ENCODE results near the gene BCL11A. TPM values are rescaled to one million over a fixed set of nuclear protein-coding genes. Genes with fewer than 3 reads are reported as not detected.

Gene BCL11A
- total RNA-seq, 5 donors from 2014 or later (not counting 1 experiment from before 2014, with no cell fraction given): 3.6 to 11.9 (median 5.6) TPM

GRCh38 chr2:60499651-60500265 lies 53.7 kb downstream of the BCL11A start:
- no peaks in the 10 kb centered on the region for H3K36me3 Mint-ChIP-seq
- ChIA-PET POLR2A (no interaction called here), CTCF (interaction anchor here in 1 of 2 donors (0.7 kb wide), 1 partner anchor 26 kb away, joined by 3 read pairs; no protein-coding TSS in a partner anchor)
- WGBS (ENCODE audit: insufficient coverage): 87% methylated on average over 6 of the region's 8 CpGs
- Histone ChIP-seq H3K36me3 (ENCODE audit: control insufficient read depth in 2 of 2, extremely low read depth in 1 of 2, insufficient read depth in 1 of 2, low read length in 1 of 2) (peaks cover 0 to 2% of the 10 kb centered on the region in 2 donors), H3K4me1 (ENCODE audit: control insufficient read depth in 1 of 2, extremely low read depth in 1 of 2, insufficient read depth in 2 of 2, low read length in 2 of 2) (peaks cover 0 to 3% of the 10 kb centered on the region in 2 experiments), H3K27me3 (replicated peaks in 1 of 2; ENCODE audit: control insufficient read depth in 2 of 2, extremely low read depth in 1 of 2, insufficient read depth in 2 of 2, low read length in 1 of 2) (peaks cover 0 to 12% of the 10 kb centered on the region in 2 experiments), H3K27ac (ENCODE audit: low read length) (no peak overlapping the region), H3K9me3 (no peaks in the 10 kb centered on the region), H3K4me3 (ENCODE audit: control insufficient read depth in 1 of 2, extremely low read depth in 1 of 2, low read length in 1 of 2) (no peak overlapping the region)
- no peak overlapping the region for H3K4me3 Mint-ChIP-seq
- DNase-seq: no peak
- H3K9me3 Mint-ChIP-seq: no peaks in the 10 kb centered on the region
- peaks cover 4 to 19% of the 10 kb centered on the region in 2 donors for H3K27me3 Mint-ChIP-seq
- no peak overlapping the region for H3K27ac Mint-ChIP-seq
- H3K4me1 Mint-ChIP-seq: no peaks in the 10 kb centered on the region
- ATAC-seq (replicated peaks in 1 of 4): no peak

DNA sequence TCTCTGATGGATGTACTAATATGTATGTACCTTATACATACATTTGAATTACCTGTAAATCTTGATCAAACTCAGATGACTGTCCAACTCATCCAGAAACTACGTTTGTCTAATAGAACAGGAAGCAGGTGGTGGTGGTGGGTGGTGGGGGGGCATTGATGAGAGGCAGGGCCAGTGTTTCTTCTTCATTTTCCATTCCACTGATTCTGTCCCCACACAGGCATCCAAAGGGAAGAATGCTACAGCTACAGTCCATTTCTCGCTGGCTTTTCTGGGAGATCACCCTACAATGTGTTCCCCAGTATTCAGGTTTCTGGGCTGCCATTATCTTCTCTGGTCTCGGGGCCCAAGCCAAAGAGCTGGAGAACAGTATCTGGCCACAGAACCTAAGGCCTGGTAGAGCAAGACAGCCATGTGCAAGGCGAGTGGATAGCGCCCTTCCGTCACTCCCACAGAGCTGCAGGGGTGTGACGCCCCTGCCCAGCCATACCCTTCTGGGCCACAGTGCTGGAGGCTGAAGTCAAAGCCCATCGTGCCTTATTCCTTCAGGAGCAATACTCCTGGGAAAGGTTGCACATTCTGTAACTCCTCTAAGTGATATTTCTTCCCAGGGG lies 54.5 kb downstream of the BCL11A start:
- H3K4me1 Mint-ChIP-seq: no peaks in the 10 kb centered on the region
- POLR2A ChIA-PET: no interaction called here

DNA sequence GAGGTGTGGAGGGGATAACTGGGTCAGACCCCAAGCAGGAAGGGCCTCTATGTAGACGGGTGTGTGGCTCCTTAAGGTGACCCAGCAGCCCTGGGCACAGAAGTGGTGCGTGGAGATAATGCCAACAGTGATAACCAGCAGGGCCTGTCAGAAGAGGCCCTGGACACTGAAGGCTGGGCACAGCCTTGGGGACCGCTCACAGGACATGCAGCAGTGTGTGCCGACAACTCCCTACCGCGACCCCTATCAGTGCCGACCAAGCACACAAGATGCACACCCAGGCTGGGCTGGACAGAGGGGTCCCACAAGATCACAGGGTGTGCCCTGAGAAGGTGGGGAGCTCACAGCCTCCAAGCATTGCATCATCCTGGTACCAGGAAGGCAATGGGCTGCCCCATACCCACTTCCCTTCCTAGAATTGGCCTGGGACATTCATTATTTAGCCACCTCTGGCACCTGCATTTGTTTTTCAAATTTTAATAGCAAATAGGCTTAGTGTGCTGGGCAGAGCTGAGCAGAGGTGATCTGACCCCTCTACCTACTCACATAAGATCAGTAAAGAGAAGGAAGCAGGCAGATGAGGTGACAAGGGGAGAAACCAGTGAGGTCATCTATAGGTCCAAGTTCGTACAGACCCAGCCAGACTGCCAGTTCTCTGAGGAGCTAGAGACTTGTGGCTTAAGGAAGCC lies 55.2 kb downstream of the BCL11A start:
- no peaks in the 10 kb centered on the region for H3K36me3 Mint-ChIP-seq
- peaks cover 0 to 3% of the 10 kb centered on the region in 2 experiments for H3K4me1 ChIP-seq (ENCODE audit: control insufficient read depth in 1 of 2, extremely low read depth in 1 of 2, insufficient read depth in 2 of 2, low read length in 2 of 2)
- ChIA-PET CTCF (no interaction called here), POLR2A (interaction anchor here (0.5 to 0.6 kb wide), 2 partner anchors 94 to 502 kb away, joined by 3 to 4 read pairs; no protein-coding TSS in a partner anchor)
- peaks cover 0 to 13% of the 10 kb centered on the region in 2 donors for H3K27me3 Mint-ChIP-seq
- no peak overlapping the region for H3K27ac Mint-ChIP-seq
- H3K27me3 ChIP-seq (replicated peaks in 1 of 2; ENCODE audit: control insufficient read depth in 2 of 2, extremely low read depth in 1 of 2, insufficient read depth in 2 of 2, low read length in 1 of 2): peaks cover 0 to 14% of the 10 kb centered on the region in 2 experiments
- H3K36me3 ChIP-seq (ENCODE audit: control insufficient read depth in 2 of 2, extremely low read depth in 1 of 2, insufficient read depth in 1 of 2, low read length in 1 of 2): peaks cover 0 to 2% of the 10 kb centered on the region in 2 donors
- WGBS (ENCODE audit: insufficient coverage): 99% methylated on average over 7 of the region's 8 CpGs
- H3K4me3 ChIP-seq (ENCODE audit: control insufficient read depth in 1 of 2, extremely low read depth in 1 of 2, low read length in 1 of 2): no peak overlapping the region
- DNase-seq (no peak), ATAC-seq (replicated peaks in 1 of 4) (peak in 1 of 4 experiments; percentile 24)
- H3K4me1 Mint-ChIP-seq: no peaks in the 10 kb centered on the region
- H3K27ac ChIP-seq (ENCODE audit: low read length): no peak overlapping the region
- no peaks in the 10 kb centered on the region for H3K9me3 Mint-ChIP-seq
- no peaks in the 10 kb centered on the region for H3K9me3 ChIP-seq
- no peak overlapping the region for H3K4me3 Mint-ChIP-seq

More for the DNA sequence above, 54.5 kb downstream of the BCL11A start:
- ATAC-seq (replicated peaks in 1 of 4) (no peak), DNase-seq (no peak)
- Histone ChIP-seq H3K36me3 (ENCODE audit: control insufficient read depth in 2 of 2, extremely low read depth in 1 of 2, insufficient read depth in 1 of 2, low read length in 1 of 2) (peaks cover 0 to 2% of the 10 kb centered on the region in 2 donors), H3K4me1 (ENCODE audit: control insufficient read depth in 1 of 2, extremely low read depth in 1 of 2, insufficient read depth in 2 of 2, low read length in 2 of 2) (peaks cover 0 to 3% of the 10 kb centered on the region in 2 experiments), H3K27me3 (replicated peaks in 1 of 2; ENCODE audit: control insufficient read depth in 2 of 2, extremely low read depth in 1 of 2, insufficient read depth in 2 of 2, low read length in 1 of 2) (peaks cover 0 to 12% of the 10 kb centered on the region in 2 experiments), H3K9me3 (no peaks in the 10 kb centered on the region), H3K4me3 (ENCODE audit: control insufficient read depth in 1 of 2, extremely low read depth in 1 of 2, low read length in 1 of 2) (no peak overlapping the region), H3K27ac (ENCODE audit: low read length) (no peak overlapping the region)
- no peak overlapping the region for H3K4me3 Mint-ChIP-seq
- peaks cover 0 to 11% of the 10 kb centered on the region in 2 donors for H3K27me3 Mint-ChIP-seq
- no peak overlapping the region for H3K27ac Mint-ChIP-seq
- no peaks in the 10 kb centered on the region for H3K9me3 Mint-ChIP-seq
- no peaks in the 10 kb centered on the region for H3K36me3 Mint-ChIP-seq
- CTCF ChIA-PET: no interaction called here
- 83% methylated on average over 7 of the region's 8 CpGs for WGBS (ENCODE audit: insufficient coverage)

GRCh38 chr2:60497500-60497899 lies 56.0 kb downstream of the BCL11A start:
- Histone ChIP-seq H3K9me3 (no peaks in the 10 kb centered on the region), H3K27ac (ENCODE audit: low read length) (no peak overlapping the region), H3K27me3 (replicated peaks in 1 of 2; ENCODE audit: control insufficient read depth in 2 of 2, extremely low read depth in 1 of 2, insufficient read depth in 2 of 2, low read length in 1 of 2) (peaks cover 0 to 14% of the 10 kb centered on the region in 2 experiments), H3K36me3 (ENCODE audit: control insufficient read depth in 2 of 2, extremely low read depth in 1 of 2, insufficient read depth in 1 of 2, low read length in 1 of 2) (peaks cover 0 to 2% of the 10 kb centered on the region in 2 donors), H3K4me3 (ENCODE audit: control insufficient read depth in 1 of 2, extremely low read depth in 1 of 2, low read length in 1 of 2) (no peak overlapping the region), H3K4me1 (ENCODE audit: control insufficient read depth in 1 of 2, extremely low read depth in 1 of 2, insufficient read depth in 2 of 2, low read length in 2 of 2) (peaks cover 0 to 3% of the 10 kb centered on the region in 2 experiments)
- H3K36me3 Mint-ChIP-seq: no peaks in the 10 kb centered on the region
- peaks cover 0 to 13% of the 10 kb centered on the region in 2 donors for H3K27me3 Mint-ChIP-seq
- CTCF ChIA-PET: no interaction called here
- H3K9me3 Mint-ChIP-seq: no peaks in the 10 kb centered on the region
- no CpG with 5 or more reads among the region's 2 CpGs for WGBS (ENCODE audit: insufficient coverage)
- no peak overlapping the region for H3K27ac Mint-ChIP-seq
- H3K4me3 Mint-ChIP-seq: no peak overlapping the region
- ATAC-seq (replicated peaks in 1 of 4) (no peak), DNase-seq (no peak)
- peaks cover 0 to under 1% (median 0%) of the 10 kb centered on the region in 3 donors for H3K4me1 Mint-ChIP-seq
- POLR2A ChIA-PET: interaction anchor here in 1 of 2 donors (0.6 kb wide), 2 partner anchors 276 to 501 kb away, joined by 3 to 6 read pairs; no protein-coding TSS in a partner anchor

DNA sequence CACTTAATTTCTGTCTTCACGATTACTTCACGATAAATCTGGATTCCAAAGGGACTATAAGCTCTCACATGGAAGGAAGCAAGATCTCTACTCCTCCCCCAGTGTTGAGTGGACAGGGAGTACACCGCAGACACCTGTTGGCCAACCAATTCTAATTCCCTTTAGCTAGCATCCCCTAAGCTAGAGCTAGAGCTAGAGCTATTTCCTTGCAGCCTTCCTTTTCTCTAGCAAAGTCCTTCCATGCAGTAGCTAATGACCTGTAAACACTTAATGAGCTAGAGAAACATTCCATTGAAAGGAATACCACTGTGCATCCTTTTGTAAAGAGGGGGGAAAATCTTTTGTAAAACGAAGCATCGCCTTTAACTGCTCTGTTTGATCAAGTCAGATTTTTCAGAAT lies 56.5 kb downstream of the BCL11A start:
- Histone ChIP-seq H3K27me3 (replicated peaks in 1 of 2; ENCODE audit: control insufficient read depth in 2 of 2, extremely low read depth in 1 of 2, insufficient read depth in 2 of 2, low read length in 1 of 2) (peaks cover 0 to 14% of the 10 kb centered on the region in 2 experiments), H3K36me3 (ENCODE audit: control insufficient read depth in 2 of 2, extremely low read depth in 1 of 2, insufficient read depth in 1 of 2, low read length in 1 of 2) (peaks cover 0 to 2% of the 10 kb centered on the region in 2 donors)

DNA sequence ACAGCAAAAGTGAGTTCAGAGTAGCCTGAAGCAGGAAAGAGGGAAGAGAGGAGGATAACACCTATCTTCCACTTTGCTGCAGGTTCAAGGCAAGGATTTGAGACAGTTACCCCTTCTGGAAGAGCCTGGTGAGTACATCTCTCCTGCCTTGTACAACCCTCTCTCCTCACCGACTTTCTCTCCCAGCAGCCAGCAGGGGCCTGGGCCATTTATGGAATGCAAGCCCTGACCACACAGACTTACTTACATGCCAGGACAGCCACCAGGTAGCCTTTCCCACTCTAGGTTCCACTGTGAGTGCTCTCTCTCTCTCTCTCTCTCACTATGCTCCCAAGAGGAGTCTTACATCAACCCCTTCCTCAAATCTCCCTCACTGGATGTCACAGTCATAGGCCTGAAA lies 57.0 kb downstream of the BCL11A start:
- Histone ChIP-seq H3K4me3 (ENCODE audit: control insufficient read depth in 1 of 2, extremely low read depth in 1 of 2, low read length in 1 of 2) (no peak overlapping the region), H3K27ac (ENCODE audit: low read length) (no peak overlapping the region), H3K36me3 (ENCODE audit: control insufficient read depth in 2 of 2, extremely low read depth in 1 of 2, insufficient read depth in 1 of 2, low read length in 1 of 2) (peaks cover 0 to 2% of the 10 kb centered on the region in 2 donors), H3K4me1 (ENCODE audit: control insufficient read depth in 1 of 2, extremely low read depth in 1 of 2, insufficient read depth in 2 of 2, low read length in 2 of 2) (peaks cover 0 to 3% of the 10 kb centered on the region in 2 experiments), H3K9me3 (no peaks in the 10 kb centered on the region), H3K27me3 (replicated peaks in 1 of 2; ENCODE audit: control insufficient read depth in 2 of 2, extremely low read depth in 1 of 2, insufficient read depth in 2 of 2, low read length in 1 of 2) (peaks cover 0 to 14% of the 10 kb centered on the region in 2 experiments)
- Mint-ChIP-seq H3K36me3 (no peaks in the 10 kb centered on the region), H3K27me3 (peaks cover 3 to 15% of the 10 kb centered on the region in 2 donors), H3K9me3 (no peaks in the 10 kb centered on the region), H3K27ac (no peak overlapping the region), H3K4me1 (peaks cover 0 to 2% (median 0%) of the 10 kb centered on the region in 3 donors), H3K4me3 (no peak overlapping the region)
- 100% methylated on average over 1 of the region's 1 CpG for WGBS (ENCODE audit: insufficient coverage)
- CTCF ChIA-PET: no interaction called here
- POLR2A ChIA-PET: no interaction called here
- no peak for DNase-seq
- no peak for ATAC-seq (replicated peaks in 1 of 4)

More for the DNA sequence above, 56.5 kb downstream of the BCL11A start:
- Mint-ChIP-seq H3K4me1 (peaks cover 0 to 2% (median 0%) of the 10 kb centered on the region in 3 donors), H3K4me3 (no peak overlapping the region), H3K36me3 (no peaks in the 10 kb centered on the region), H3K27ac (no peak overlapping the region), H3K27me3 (peaks cover 0 to 13% of the 10 kb centered on the region in 2 donors), H3K9me3 (no peaks in the 10 kb centered on the region)
- Histone ChIP-seq H3K4me1 (ENCODE audit: control insufficient read depth in 1 of 2, extremely low read depth in 1 of 2, insufficient read depth in 2 of 2, low read length in 2 of 2) (peaks cover 0 to 3% of the 10 kb centered on the region in 2 experiments), H3K4me3 (ENCODE audit: control insufficient read depth in 1 of 2, extremely low read depth in 1 of 2, low read length in 1 of 2) (no peak overlapping the region), H3K9me3 (no peaks in the 10 kb centered on the region), H3K27ac (ENCODE audit: low read length) (no peak overlapping the region)
- ChIA-PET POLR2A (interaction anchor here in 1 of 2 donors (0.6 kb wide), 1 partner anchor 277 kb away, joined by 6 read pairs; no protein-coding TSS in a partner anchor), CTCF (no interaction called here)
- ATAC-seq (replicated peaks in 1 of 4): no peak
- no peak for DNase-seq
- 100% methylated on average over 2 of the region's 5 CpGs for WGBS (ENCODE audit: insufficient coverage)

All from T-cell (primary cell).